ENCODE results near the gene RAD51AP2. TPM values are rescaled to one million over a fixed set of nuclear protein-coding genes. Genes with fewer than 3 reads are reported as not detected.

The RAD51AP2 gene
- polyA plus RNA-seq, 1 of the 3 experiments (the other 2 are of a cell fraction): not detected

DNA sequence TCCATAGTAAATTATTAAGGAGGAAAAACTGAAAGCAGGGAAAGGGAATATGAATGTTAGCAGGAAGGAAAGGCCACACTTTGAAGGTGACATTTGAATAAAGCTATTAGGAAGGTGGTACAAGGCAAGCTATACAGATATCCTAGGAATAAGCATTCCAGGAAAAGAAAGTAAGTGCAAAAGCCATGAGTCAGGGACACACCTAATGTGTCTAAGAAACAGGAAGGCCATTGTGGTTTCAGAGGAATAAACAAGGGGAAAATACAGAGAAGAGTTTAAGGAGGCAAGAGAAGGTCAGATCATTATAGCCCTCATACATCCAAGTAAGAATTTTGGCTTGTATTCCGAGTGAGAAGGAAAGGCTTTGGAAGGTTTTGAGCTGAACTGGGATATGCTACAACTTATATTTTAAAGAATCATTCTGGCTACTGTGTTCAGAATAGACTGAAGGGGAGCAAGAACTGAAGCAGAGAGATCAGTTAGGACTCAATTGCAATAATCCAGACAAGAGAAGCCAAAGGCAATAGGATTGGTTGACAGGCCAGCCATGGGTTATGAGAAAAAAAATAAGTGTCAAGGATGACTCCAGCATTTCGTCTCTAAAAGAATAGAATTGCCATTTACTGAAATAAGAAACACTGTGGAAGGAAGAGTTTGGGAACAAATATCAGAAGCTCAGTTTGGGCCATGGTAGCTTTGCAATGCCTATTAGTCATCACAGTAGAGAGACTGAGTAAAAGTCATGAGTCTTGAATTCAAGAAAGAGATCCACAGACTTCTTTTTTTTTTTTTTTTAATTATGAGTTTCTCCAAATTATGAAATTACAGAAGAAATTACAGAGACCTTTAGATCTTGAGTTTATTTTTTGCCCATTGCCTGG is 11.3 kb downstream of the RAD51AP2 start:
- Histone ChIP-seq H2AFZ (ENCODE audit: low read depth) (no peak overlapping the region), H3K4me1 (ENCODE audit: control insufficient read depth in 1 of 2, insufficient read depth in 2 of 2, low read depth in 1 of 2, low read length in 1 of 2) (no peaks in the 10 kb centered on the region), H3K27ac (ENCODE audit: low read depth in 2 of 2, low read length in 1 of 2) (no peak overlapping the region), H4K20me1 (ENCODE audit: insufficient read depth) (no peaks in the 10 kb centered on the region), H3K4me3 (ENCODE audit: low read depth in 2 of 2, low read length in 1 of 2) (no peak overlapping the region), H3K36me3 (replicated peaks in 1 of 2; ENCODE audit: control insufficient read depth in 1 of 2, insufficient read depth in 2 of 2, low read length in 1 of 2) (no peaks in the 10 kb centered on the region), H3F3A (replicated peaks; ENCODE audit: insufficient read depth) (no peaks in the 10 kb centered on the region), H3K4me2 (no peak overlapping the region), H3K9me2 (no peaks in the 10 kb centered on the region), H3K9me3 (no peaks in the 10 kb centered on the region), H3K79me2 (ENCODE audit: insufficient read depth) (no peaks in the 10 kb centered on the region), H3K27me3 (ENCODE audit: insufficient read depth) (no peaks in the 10 kb centered on the region), H3K9ac (no peak overlapping the region)
- POLR2A ChIA-PET: interaction anchor here (0.7 kb wide), 2 partner anchors 33 to 245 kb away, joined by 3 read pairs; partner anchors contain the start of gene VSNL1
- WGBS (ENCODE audit: low lambda C conversion rate): 31% methylated on average over 2 of the region's 2 CpGs
- no peak for TF ChIP-seq RXRA (IDR thresholded peaks at IDR 0.05; ENCODE audit: borderline replicate concordance, low read depth)
- TF ChIP-seq, protein P1, sequence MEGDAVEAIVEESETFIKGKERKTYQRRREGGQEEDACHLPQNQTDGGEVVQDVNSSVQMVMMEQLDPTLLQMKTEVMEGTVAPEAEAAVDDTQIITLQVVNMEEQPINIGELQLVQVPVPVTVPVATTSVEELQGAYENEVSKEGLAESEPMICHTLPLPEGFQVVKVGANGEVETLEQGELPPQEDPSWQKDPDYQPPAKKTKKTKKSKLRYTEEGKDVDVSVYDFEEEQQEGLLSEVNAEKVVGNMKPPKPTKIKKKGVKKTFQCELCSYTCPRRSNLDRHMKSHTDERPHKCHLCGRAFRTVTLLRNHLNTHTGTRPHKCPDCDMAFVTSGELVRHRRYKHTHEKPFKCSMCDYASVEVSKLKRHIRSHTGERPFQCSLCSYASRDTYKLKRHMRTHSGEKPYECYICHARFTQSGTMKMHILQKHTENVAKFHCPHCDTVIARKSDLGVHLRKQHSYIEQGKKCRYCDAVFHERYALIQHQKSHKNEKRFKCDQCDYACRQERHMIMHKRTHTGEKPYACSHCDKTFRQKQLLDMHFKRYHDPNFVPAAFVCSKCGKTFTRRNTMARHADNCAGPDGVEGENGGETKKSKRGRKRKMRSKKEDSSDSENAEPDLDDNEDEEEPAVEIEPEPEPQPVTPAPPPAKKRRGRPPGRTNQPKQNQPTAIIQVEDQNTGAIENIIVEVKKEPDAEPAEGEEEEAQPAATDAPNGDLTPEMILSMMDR (IDR thresholded peaks at IDR 0.05): no peak
- TF ChIP-seq, protein P2, sequence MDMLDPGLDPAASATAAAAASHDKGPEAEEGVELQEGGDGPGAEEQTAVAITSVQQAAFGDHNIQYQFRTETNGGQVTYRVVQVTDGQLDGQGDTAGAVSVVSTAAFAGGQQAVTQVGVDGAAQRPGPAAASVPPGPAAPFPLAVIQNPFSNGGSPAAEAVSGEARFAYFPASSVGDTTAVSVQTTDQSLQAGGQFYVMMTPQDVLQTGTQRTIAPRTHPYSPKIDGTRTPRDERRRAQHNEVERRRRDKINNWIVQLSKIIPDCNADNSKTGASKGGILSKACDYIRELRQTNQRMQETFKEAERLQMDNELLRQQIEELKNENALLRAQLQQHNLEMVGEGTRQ (IDR thresholded peaks at IDR 0.05; ENCODE audit: borderline replicate concordance, low read depth, low read length): no peak
- TF ChIP-seq TCF12 (IDR thresholded peaks at IDR 0.05): no peak
- no peak for TF ChIP-seq RAD21 (IDR thresholded peaks at IDR 0.05; ENCODE audit: low read length)
- TF ChIP-seq, protein P3, sequence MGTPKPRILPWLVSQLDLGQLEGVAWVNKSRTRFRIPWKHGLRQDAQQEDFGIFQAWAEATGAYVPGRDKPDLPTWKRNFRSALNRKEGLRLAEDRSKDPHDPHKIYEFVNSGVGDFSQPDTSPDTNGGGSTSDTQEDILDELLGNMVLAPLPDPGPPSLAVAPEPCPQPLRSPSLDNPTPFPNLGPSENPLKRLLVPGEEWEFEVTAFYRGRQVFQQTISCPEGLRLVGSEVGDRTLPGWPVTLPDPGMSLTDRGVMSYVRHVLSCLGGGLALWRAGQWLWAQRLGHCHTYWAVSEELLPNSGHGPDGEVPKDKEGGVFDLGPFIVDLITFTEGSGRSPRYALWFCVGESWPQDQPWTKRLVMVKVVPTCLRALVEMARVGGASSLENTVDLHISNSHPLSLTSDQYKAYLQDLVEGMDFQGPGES (IDR thresholded peaks at IDR 0.05; ENCODE audit: low read depth, low read length): no peak
- TF ChIP-seq, protein P4, sequence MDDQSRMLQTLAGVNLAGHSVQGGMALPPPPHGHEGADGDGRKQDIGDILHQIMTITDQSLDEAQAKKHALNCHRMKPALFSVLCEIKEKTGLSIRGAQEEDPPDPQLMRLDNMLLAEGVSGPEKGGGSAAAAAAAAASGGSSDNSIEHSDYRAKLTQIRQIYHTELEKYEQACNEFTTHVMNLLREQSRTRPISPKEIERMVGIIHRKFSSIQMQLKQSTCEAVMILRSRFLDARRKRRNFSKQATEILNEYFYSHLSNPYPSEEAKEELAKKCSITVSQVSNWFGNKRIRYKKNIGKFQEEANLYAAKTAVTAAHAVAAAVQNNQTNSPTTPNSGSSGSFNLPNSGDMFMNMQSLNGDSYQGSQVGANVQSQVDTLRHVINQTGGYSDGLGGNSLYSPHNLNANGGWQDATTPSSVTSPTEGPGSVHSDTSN (IDR thresholded peaks at IDR 0.05): no peak
- TF ChIP-seq, protein P5, sequence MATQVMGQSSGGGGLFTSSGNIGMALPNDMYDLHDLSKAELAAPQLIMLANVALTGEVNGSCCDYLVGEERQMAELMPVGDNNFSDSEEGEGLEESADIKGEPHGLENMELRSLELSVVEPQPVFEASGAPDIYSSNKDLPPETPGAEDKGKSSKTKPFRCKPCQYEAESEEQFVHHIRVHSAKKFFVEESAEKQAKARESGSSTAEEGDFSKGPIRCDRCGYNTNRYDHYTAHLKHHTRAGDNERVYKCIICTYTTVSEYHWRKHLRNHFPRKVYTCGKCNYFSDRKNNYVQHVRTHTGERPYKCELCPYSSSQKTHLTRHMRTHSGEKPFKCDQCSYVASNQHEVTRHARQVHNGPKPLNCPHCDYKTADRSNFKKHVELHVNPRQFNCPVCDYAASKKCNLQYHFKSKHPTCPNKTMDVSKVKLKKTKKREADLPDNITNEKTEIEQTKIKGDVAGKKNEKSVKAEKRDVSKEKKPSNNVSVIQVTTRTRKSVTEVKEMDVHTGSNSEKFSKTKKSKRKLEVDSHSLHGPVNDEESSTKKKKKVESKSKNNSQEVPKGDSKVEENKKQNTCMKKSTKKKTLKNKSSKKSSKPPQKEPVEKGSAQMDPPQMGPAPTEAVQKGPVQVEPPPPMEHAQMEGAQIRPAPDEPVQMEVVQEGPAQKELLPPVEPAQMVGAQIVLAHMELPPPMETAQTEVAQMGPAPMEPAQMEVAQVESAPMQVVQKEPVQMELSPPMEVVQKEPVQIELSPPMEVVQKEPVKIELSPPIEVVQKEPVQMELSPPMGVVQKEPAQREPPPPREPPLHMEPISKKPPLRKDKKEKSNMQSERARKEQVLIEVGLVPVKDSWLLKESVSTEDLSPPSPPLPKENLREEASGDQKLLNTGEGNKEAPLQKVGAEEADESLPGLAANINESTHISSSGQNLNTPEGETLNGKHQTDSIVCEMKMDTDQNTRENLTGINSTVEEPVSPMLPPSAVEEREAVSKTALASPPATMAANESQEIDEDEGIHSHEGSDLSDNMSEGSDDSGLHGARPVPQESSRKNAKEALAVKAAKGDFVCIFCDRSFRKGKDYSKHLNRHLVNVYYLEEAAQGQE (IDR thresholded peaks at IDR 0.05; ENCODE audit: low read depth, low read length): no peak
- CTCF ChIA-PET: interaction anchor here (0.7 to 1.6 kb wide), 3 partner anchors 11 to 24 kb away, joined by 3 read pairs; partner anchors contain the start of gene RAD51AP2
- DNase-seq: no peak
